ENCODE results near the gene RAG1. TPM values are rescaled to one million over a fixed set of nuclear protein-coding genes. Genes with fewer than 3 reads are reported as not detected.

Gene RAG1
- total and polyA plus RNA-seq, 2 donors from 2014 or later, result 1.4 to 1.9 TPM

- no peak overlapping the region for H3K4me3 ChIP-seq (ENCODE audit: low read length in 3 of 3)
- no peak overlapping the region for H3K9ac ChIP-seq (ENCODE audit: low read length in 3 of 3)
- H3K36me3 ChIP-seq (ENCODE audit: control insufficient read depth in 2 of 3, insufficient read depth in 3 of 3, low read length in 3 of 3), result no peaks in the 10 kb centered on the region
- no peak for FAIRE-seq
- intact Hi-C loops (cut with DNase I), result no loop called here
- TF ChIP-seq, protein P1, sequence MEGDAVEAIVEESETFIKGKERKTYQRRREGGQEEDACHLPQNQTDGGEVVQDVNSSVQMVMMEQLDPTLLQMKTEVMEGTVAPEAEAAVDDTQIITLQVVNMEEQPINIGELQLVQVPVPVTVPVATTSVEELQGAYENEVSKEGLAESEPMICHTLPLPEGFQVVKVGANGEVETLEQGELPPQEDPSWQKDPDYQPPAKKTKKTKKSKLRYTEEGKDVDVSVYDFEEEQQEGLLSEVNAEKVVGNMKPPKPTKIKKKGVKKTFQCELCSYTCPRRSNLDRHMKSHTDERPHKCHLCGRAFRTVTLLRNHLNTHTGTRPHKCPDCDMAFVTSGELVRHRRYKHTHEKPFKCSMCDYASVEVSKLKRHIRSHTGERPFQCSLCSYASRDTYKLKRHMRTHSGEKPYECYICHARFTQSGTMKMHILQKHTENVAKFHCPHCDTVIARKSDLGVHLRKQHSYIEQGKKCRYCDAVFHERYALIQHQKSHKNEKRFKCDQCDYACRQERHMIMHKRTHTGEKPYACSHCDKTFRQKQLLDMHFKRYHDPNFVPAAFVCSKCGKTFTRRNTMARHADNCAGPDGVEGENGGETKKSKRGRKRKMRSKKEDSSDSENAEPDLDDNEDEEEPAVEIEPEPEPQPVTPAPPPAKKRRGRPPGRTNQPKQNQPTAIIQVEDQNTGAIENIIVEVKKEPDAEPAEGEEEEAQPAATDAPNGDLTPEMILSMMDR (IDR thresholded peaks at IDR 0.05; ENCODE audit: borderline replicate concordance, extremely low read depth, insufficient read depth), result no peak
- peaks cover 2% of the 10 kb centered on the region for H3K27me3 ChIP-seq (ENCODE audit: control insufficient read depth, insufficient read depth, low read length)
- no peaks in the 10 kb centered on the region for H3K9me3 ChIP-seq (ENCODE audit: control insufficient read depth in 2 of 3, insufficient read depth in 1 of 3, low read length in 3 of 3)
- DNase-seq, result no peak
- peaks cover 0 to 5% (median 3%) of the 10 kb centered on the region in 3 donors for H3K4me1 ChIP-seq (ENCODE audit: control insufficient read depth in 2 of 3, insufficient read depth in 2 of 3, low read depth in 1 of 3, low read length in 3 of 3)
- H3K27ac ChIP-seq (ENCODE audit: low read depth in 2 of 2, low read length in 2 of 2), result no peak overlapping the region
These were observed 22.7 kb downstream of the RAG1 start for GRCh38 chr11:36590513-36590912.

GRCh38 chr11:36591433-36591832, 23.6 kb downstream of the RAG1 start:
- Histone ChIP-seq H3K4me1 (ENCODE audit: control insufficient read depth in 2 of 3, insufficient read depth in 2 of 3, low read depth in 1 of 3, low read length in 3 of 3) (peaks cover 0 to 5% (median 3%) of the 10 kb centered on the region in 3 donors), H3K36me3 (ENCODE audit: control insufficient read depth in 2 of 3, insufficient read depth in 3 of 3, low read length in 3 of 3) (no peaks in the 10 kb centered on the region), H3K27me3 (ENCODE audit: control insufficient read depth, insufficient read depth, low read length) (peaks cover 2% of the 10 kb centered on the region), H3K9me3 (ENCODE audit: control insufficient read depth in 2 of 3, insufficient read depth in 1 of 3, low read length in 3 of 3) (no peaks in the 10 kb centered on the region), H3K4me3 (ENCODE audit: low read length in 3 of 3) (no peak overlapping the region), H3K27ac (ENCODE audit: low read depth in 2 of 2, low read length in 2 of 2) (no peak overlapping the region), H3K9ac (ENCODE audit: low read length in 3 of 3) (no peak overlapping the region)
- no peak for FAIRE-seq
- DNase-seq, result no peak
- intact Hi-C loops (cut with DNase I), result no loop called here
- TF ChIP-seq, protein P1 (IDR thresholded peaks at IDR 0.05; ENCODE audit: borderline replicate concordance, extremely low read depth, insufficient read depth), result no peak

DNA sequence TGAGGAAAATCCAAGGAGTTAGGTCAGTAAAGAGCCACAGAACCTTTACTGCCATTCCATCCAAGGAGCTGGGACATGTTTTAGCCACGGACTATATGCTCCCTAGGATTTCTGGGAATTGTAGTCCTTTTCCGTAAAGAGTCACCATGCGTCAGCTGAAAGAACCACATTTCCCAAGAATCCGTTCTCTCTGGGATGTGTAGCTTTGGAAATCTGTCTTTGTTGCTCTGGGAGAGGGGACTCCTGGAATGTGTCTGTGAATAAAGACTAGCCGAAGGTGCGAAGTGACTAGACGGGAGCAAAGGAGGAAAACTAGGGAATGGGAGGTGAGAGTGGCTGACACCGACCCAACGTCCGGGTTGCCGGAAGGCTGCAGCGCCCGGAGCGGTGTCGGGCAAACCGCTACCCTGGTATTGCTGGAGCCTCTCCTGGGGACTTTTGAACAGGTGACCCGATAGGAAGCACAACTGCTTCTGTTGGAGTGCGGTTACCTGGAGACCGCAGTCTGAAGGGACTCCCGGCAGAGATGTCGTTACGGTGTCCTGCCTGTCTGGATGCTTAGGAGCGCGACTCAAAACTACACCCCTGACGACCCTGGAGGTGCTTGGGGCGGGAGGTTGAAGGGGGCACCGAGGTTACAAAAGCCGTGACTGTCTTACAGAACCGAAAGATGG, 26.6 kb downstream of the RAG1 start, which contains the start of gene IFTAP:
Gene IFTAP (plus strand): TSS at position 187 of the 674 bp plus-strand sequence. CDS start 15,602 bp downstream, outside the sequence.
- no peaks in the 10 kb centered on the region for H3K9me3 ChIP-seq (ENCODE audit: control insufficient read depth in 2 of 3, insufficient read depth in 1 of 3, low read length in 3 of 3)
- intact Hi-C loops (cut with DNase I), result no loop called here
- peak within 1 kb of the TSS; percentile 62 to 73 (median 68) for H3K9ac ChIP-seq (ENCODE audit: low read length in 3 of 3)
- peaks cover 0 to 5% (median 3%) of the 10 kb centered on the region in 3 donors for H3K4me1 ChIP-seq (ENCODE audit: control insufficient read depth in 2 of 3, insufficient read depth in 2 of 3, low read depth in 1 of 3, low read length in 3 of 3)
- peak within 1 kb of the TSS in 1 of 2 donors; percentile 23 for H3K27ac ChIP-seq (ENCODE audit: low read depth in 2 of 2, low read length in 2 of 2)
- H3K27me3 ChIP-seq (ENCODE audit: control insufficient read depth, insufficient read depth, low read length), result peaks cover 2% of the 10 kb centered on the region
- TF ChIP-seq, protein P1 (IDR thresholded peaks at IDR 0.05; ENCODE audit: borderline replicate concordance, extremely low read depth, insufficient read depth), result no peak
- H3K4me3 ChIP-seq (ENCODE audit: low read length in 3 of 3), result peak within 1 kb of the TSS; percentile 85 to 94 (median 88)
- no peaks in the 10 kb centered on the region for H3K36me3 ChIP-seq (ENCODE audit: control insufficient read depth in 2 of 3, insufficient read depth in 3 of 3, low read length in 3 of 3)
- DNase-seq (peak; percentile 72 to 98 (median 84)), FAIRE-seq (peak; percentile 97)
